Breast epithelium (tissue), 3 donors: ENCODE data around the gene GPRASP3.

Experiments used
- POLR2A ChIP-seq: fragments of 450-650 bp; IDR thresholded peaks from one replicate; pipeline ENCODE4 v1.6.1; 2016; ENCODE audit warnings: antibody characterized with exemption, mild to moderate bottlenecking, moderate library complexity
- TF ChIP-seq, protein P1 (sequence below), 3 donors: fragments of 450-650 bp; IDR thresholded peaks; one replicate each; pipeline ENCODE4 v1.5.1; 2016 to 2017; ENCODE audit warnings: antibody characterized with exemption in 3 of 3, mild to moderate bottlenecking in 3 of 3, moderate library complexity in 3 of 3

- TF ChIP-seq, protein P1, sequence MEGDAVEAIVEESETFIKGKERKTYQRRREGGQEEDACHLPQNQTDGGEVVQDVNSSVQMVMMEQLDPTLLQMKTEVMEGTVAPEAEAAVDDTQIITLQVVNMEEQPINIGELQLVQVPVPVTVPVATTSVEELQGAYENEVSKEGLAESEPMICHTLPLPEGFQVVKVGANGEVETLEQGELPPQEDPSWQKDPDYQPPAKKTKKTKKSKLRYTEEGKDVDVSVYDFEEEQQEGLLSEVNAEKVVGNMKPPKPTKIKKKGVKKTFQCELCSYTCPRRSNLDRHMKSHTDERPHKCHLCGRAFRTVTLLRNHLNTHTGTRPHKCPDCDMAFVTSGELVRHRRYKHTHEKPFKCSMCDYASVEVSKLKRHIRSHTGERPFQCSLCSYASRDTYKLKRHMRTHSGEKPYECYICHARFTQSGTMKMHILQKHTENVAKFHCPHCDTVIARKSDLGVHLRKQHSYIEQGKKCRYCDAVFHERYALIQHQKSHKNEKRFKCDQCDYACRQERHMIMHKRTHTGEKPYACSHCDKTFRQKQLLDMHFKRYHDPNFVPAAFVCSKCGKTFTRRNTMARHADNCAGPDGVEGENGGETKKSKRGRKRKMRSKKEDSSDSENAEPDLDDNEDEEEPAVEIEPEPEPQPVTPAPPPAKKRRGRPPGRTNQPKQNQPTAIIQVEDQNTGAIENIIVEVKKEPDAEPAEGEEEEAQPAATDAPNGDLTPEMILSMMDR (IDR thresholded peaks at IDR 0.05): no peak
- no peak for TF ChIP-seq POLR2A
Measured at GRCh38 chrX:102727761-102728160, 7.2 kb downstream of the GPRASP3 start.
